LNCAP (cell line): Measurements from ENCODE around the gene SLC22A31.

Experiments
- TF ChIP-seq, protein P1 (sequence below): fragments of 450-650 bp; IDR thresholded peaks from 2 replicates; pipeline ENCODE4 v1.5.1; 2017; ENCODE audit warnings: mild to moderate bottlenecking

Gene SLC22A31

GRCh38 chr16:89198417-89199240 is 1.7 kb downstream of the SLC22A31 start:
- TF ChIP-seq, protein P1, sequence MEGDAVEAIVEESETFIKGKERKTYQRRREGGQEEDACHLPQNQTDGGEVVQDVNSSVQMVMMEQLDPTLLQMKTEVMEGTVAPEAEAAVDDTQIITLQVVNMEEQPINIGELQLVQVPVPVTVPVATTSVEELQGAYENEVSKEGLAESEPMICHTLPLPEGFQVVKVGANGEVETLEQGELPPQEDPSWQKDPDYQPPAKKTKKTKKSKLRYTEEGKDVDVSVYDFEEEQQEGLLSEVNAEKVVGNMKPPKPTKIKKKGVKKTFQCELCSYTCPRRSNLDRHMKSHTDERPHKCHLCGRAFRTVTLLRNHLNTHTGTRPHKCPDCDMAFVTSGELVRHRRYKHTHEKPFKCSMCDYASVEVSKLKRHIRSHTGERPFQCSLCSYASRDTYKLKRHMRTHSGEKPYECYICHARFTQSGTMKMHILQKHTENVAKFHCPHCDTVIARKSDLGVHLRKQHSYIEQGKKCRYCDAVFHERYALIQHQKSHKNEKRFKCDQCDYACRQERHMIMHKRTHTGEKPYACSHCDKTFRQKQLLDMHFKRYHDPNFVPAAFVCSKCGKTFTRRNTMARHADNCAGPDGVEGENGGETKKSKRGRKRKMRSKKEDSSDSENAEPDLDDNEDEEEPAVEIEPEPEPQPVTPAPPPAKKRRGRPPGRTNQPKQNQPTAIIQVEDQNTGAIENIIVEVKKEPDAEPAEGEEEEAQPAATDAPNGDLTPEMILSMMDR = no peak

DNA sequence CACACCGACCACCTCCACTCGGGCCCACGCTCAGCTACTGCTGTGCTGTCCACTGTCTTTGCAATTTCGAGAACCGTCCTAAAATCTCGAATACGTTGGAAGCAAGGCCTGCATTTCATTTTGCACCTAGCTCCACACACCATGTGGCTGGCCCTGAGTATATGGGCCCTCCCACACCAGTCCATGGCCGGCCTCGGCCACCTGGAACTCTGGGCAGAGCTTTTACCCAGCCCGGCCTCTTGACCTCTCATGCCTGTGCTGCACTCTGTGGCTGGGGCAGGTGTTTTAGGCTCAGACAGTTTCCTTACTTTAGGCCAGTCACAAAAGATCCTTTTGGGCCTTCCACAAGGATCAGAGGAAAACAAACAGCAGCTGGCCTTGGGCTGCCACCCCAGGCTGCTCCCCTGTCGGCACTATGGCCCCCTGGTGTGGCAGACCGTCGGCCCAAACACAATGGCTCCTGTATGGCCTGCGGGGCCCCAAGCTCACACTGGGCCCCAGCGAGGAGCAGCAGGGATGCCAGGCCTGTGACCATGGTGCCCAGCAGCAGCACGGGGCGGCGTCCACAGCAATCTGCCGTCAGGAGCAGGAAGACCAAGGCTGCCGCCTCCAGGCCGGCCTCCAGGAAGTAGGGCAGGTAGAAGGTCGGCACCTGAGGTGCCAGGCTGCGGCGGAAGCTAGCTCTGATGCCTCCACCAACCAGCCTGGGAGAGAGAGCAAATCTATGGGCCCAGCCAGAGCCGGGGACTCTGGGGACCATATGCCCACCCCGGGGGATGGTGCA is 2.5 kb downstream of the SLC22A31 start:
- TF ChIP-seq, protein P1 = no peak

GRCh38 chr16:89197033-89197632 is 3.2 kb downstream of the SLC22A31 start:
- TF ChIP-seq, protein P1 = no peak

GRCh38 chr16:89195521-89196171 is 4.7 kb downstream of the SLC22A31 start:
- TF ChIP-seq, protein P1 = no peak

DNA sequence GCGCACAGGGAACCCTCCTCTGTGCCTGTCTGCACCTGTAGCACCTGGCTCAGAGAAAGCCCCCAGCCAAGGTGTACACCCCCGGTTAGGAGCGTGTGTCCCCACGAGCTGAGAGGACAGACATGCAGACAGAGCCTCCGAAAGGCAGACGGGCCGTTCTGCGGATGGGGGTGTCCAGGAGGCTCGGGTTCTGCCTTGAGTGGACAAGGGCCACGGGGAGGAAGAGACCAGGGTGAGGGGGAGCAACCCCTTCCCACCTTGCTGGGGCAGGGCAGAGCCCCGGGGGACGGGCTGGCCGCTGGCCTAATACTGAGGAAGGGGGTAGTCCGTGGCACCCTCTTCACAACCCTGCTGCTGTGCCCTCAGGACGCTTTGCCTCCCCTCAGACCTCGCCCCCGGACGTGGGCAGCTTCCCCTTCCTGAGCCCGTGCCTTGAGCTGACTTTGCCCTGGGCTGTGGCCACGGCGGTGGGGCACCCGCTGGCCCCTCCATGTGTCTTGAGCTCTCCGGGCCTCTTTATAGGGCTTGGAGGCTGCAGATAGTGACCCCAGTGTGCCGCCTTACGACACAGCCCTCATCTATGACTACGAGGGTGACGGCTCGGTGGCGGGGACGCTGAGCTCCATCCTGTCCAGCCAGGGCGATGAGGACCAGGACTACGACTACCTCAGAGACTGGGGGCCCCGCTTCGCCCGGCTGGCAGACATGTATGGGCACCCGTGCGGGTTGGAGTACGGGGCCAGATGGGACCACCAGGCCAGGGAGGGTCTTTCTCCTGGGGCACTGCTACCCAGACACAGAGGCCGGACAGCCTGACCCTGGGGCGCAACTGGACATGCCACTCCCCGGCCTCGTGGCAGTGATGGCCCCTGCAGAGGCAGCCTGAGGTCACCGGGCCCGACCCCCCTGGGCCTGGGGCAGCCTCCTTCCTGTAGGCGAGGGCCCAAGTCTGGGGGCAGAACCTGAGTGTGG is 5.7 kb downstream of the SLC22A31 start:
- TF ChIP-seq, protein P1 = no peak

DNA sequence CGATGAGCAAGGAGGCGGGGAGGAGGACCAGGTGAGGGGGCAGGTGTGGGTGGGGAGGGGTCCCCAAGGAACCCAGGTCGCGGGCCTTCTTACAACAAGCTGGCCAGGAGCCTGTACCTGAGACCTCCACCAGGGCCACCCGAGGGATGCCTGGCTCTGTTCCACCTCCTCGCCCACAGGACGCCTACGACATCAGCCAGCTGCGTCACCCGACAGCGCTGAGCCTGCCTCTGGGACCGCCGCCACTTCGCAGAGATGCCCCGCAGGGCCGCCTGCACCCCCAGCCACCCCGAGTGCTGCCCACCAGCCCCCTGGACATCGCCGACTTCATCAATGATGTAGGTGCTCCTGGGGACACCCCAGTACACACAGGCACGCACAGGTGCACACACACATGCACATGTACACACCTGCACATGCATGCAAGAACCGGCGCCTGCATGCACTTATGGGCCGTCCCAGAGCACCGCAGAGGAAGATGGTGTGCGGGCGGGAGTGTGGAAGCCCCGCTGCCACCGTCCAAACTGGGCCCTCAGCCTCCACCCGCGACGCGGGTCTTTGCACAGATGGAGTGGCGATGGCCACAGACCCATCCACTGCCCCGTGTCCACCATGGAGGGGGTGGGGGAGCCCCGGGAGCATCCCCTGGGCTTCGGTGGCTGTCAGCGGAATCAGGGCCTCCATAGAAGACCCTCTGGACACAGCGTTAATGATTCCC is 6.6 kb downstream of the SLC22A31 start:
- TF ChIP-seq, protein P1 = no peak
